Activated CD8-positive, alpha-beta memory T cell treated with anti-CD3 and anti-CD28 coated beads, Interleukin-2, amount 50 U/mL, for 4 hours (primary cell): Measurements from ENCODE around the gene TMEM86A.
"Not testable (repeated sequence)": the region's sequence is repeated elsewhere in the genome, so short reads cannot be mapped to it uniquely, and the experiment has no call there.

Experiments used
- DNase-seq: peaks from one replicate; pipeline ENCODE4 v3.0.0-alpha.2; 2020

TMEM86A gene

DNA sequence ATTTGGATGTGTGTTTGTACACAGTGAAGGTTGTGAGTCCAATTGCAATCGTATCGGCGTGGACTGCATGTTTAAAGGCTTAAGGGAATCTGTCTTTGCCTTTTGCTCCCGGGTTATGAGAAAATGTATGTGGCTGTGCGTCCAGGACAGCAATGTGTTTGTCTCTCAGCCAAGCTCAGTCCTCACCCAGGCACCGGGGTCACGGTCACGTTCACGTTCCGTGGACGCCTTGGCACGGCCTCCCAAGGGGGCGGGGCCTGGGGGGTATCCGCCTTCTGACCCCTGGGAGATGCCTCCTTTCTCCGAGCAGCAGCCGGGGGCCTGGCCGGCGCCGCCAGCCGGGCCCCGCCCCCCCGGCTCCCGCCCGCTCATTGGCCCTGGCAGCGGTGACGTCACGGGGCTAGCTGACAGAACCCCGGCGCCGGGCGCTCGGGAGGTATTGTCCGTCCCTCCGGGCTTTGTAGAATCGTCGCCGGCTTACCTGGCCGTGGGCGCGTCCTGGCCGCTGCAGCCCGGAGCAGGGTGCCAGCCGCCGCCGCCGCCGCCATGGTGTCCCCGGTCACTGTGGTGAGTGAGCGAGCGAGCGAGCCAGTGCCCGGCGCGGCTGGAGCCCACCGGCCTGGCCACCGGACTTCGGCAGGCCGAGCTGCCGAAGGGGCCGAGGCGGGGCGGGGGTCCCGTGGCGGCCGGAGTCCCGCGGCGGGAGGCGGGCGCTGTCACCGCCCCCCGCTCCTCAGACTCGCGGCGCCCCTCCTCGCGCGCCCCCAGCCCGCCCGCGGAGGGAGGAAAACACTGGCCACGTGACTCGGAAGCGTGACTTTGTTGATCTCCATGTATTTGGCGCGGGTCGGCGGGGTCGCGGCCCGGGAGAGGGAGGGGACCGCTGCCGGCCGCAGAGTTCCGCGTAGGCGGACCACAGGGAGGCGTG is at the start of gene TMEM86A:
TMEM86A (plus strand) TSS at position 439 of the 928 bp plus-strand sequence; CDS start at position 547, 108 bp downstream.
- DNase-seq = peak; percentile 93

GRCh38 chr11:18650353-18650752 is 48.2 kb upstream of the TMEM86A start:
- DNase-seq = no peak

DNA sequence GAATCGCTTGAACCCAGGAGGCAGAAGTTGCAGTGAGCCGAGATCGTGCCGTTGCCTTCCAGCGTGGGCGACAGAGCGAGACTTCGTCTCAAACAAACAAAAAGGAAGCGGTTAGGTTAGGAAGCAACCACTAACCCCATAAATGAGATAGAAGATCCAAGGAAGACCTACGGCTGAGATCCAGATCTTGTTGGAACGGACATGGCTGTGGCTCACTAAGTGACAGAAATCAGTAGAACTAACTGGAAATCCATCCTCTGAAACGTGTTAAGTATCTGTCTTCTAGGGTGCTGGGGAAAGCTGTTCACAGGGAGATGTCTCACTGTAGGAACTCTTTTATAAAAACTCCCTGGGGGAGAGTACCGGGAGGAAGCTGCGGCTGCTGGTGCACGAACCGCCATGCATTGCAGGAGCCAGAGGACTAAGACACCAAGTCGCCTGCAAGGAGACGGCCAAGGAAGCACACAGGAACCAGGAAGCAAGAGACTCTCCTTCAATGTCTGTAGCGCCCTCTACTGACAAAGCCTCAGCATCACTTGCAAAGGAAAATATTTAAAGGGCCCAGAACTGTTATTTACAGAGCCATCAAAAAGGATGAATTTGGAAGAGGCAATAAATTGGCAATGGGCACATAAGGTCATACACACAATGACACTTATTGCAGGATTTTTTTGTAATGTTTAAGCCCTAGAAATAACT is 47.6 kb upstream of the TMEM86A start:
- no peak for DNase-seq

- DNase-seq = no peak
Measured at GRCh38 chr11:18657673-18658072, 40.9 kb upstream of the TMEM86A start.

DNA sequence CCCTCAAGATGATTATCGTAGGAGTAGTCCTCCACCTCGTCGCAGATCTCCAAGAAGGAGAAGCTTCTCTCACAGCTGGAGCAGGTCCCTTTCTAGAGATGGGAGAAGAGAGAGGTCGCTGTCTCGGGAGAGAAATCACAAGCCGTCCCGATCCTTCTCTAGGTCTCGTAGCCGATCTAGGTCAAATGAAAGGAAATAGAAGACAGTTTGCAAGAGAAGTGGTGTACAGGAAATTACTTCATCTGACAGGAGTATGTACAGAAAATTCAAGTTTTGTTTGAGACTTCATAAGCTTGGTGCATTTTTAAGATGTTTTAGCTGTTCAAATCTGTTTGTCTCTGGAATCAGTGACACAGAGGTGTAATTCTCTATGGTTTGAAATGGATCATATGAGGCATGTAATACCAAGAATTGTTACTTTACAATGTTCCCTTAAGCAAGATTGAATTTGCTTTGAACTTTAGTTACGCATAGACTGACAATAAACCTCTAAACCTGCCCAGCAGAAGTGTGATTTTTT is 33.2 kb upstream of the TMEM86A start:
- not testable (repeated sequence) for DNase-seq

DNA sequence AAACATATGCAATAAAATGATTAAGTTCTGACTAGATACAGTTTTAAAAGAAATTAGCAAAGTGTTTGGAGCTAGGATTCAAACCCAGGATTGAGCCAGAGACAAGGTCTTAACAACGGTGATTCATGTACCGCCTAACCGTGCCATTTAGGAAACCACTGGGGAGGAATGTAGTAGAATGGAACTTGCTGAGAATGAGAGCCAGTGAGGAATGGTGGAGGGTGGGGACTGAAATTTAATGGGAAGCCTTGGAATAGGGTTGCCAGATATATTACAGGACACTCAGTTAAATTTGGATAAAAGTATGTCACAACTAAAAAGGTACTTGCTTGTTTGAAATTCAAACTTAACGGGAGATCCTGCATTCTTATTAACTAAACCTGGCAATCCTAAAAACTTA is 30.4 kb upstream of the TMEM86A start:
- no peak for DNase-seq

GRCh38 chr11:18669219-18669596 is 29.4 kb upstream of the TMEM86A start:
- DNase-seq = peak; percentile 20

DNA sequence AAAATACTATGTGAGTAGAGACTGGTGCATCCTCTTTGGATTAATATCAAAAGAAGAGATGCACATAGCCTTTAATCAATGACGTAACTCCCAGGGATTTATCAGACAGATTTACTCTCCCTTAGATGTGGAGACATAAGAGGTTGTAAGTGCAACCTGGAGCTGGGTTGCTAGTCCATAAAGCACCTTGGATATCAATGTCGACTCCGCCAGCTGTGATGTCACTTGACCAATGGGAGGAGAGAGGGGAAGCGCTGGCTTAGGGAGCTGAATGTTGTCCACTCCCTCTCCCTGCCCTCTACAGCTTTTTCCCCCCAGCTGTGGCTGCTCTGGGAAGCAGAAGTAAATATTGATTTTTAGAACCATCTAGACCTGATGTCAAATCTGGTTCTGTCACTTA is 28.9 kb upstream of the TMEM86A start:
- DNase-seq = no peak

DNA sequence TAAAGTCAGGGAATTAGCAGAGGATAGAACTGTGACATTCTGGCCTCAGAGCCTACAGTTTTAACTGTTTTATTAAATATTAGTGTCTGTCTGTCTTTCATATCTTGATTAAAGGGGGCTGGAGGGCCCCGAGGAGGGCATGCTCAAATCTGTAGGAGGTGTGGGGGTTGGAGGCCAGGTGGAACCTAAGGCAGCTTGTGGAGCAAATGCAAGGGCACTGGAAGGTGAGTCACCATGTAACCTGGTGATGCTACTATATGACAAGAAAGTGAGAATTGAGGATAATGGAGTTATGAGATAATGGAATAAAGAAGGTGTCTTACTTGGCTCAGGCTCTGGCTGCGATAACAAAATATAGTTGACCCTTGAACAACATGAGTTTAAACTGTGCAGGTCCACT is 27.3 kb upstream of the TMEM86A start:
- DNase-seq = peak; percentile 36

- peak; percentile 34 for DNase-seq
Measured at GRCh38 chr11:18672209-18672608, 26.4 kb upstream of the TMEM86A start.

DNA sequence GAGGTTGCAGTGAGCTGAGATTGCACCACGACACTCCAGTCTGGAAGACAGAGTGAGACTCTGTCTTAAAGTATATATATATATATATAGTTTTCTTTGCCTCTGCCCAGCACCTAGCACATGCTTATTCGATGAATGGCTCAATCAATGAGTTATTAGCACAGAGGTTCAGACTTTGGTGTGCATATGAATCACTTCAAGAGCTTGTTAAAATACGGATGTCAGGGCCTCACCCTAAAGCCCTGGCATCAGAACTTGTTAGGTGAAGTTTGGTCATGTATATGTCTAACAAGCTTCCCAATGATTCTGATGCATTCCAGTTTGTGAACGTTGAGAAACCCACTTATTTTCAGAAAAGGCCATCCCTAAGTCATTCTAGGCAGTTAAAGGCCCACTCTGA is 21.8 kb upstream of the TMEM86A start:
- no peak for DNase-seq

DNA sequence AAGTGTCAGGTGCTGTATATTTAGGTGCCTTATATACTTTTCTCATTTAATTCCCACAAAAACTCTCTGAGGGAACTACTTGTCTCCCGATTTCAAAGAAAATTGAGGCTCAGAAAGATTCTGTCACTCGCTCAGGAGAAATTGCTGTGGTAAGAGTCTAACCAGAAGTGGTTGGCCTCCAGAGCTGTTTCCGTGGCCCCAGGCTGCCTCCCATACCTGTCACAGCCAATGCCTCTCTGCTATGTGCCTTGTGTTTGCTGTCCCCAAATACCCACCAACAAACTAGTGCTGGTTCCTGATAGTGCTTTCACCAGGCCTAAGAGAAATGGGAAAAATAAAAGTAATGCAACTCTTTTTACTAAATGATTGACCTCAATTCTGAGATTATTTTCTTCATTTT is 21.0 kb upstream of the TMEM86A start:
- DNase-seq = no peak

DNA sequence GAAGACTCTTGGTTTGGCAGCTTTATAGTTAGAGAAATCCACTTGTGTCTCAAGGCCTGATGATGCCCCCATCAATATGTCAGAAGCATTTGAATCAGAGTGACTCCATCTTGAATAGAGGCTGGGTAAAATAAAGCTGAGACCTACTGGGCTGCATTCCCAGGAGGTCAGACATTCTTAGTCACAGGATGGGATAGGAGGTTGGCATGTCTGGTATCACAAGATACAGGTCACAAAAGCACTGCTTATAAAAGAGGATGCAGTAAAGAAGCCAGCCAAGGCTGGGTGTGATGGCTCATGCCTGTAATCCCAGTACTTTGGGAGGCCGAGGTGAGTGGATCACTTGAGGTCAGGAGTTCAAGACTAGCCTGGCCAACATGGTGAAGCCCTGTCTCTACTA is 16.6 kb upstream of the TMEM86A start:
- not testable (repeated sequence) for DNase-seq

- no peak for DNase-seq
Measured at GRCh38 chr11:18682466-18682865, 16.1 kb upstream of the TMEM86A start.

DNA sequence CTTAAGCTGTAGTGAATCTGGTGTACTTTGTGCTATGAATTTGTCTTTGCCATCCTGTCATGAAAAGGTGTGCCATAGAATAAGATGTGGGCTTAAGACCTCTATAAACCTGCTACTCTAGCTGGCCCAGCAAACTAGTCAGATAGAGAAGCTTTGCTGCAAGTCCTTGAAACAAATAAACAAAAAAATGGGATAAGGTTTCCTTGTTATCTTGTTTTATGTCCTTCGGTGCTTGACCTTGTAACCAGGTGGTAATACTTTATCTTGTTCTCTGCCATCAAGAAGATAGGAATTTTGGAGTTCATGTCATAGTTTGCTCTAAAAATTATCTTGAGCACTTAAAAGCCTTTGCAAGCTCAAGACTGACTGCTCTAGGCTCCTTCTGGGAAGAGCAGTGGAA is 14.3 kb upstream of the TMEM86A start:
- no peak for DNase-seq

DNA sequence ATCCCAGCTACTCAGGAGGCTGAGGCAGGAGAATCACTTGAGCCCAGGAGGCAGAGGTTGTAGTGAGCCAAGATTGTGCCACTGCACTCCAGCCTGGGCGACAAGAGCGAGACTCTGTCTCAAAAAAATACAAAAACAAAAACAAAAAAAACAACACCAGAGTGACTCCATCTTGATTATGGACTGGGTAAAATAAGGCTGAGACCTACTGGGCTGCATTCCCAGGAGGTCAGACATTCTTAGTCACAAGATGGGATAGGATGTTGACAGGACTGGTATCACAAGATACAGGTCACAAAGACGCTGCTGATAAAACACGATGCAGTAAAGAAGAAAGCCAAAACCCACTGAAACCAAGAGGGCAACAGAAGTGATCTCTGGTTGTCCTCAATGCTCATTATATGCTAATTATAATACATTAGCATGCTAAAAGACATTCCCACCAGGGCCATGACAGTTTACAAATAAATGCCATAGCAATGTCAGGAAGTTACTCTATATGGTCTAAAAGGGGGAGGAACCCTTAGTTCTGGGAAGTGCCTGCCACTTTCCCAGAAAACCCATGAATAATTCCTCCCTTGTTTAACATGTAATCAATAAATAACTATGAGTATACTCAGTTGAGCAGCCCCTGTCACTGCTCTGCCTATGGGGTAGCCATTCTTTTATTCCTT is 7.0 kb upstream of the TMEM86A start:
- not testable (repeated sequence) for DNase-seq

- no peak for DNase-seq
Measured at GRCh38 chr11:18692941-18693760, 5.4 kb upstream of the TMEM86A start.

- DNase-seq = no peak
Measured at GRCh38 chr11:18696638-18697225, 1.8 kb upstream of the TMEM86A start.

DNA sequence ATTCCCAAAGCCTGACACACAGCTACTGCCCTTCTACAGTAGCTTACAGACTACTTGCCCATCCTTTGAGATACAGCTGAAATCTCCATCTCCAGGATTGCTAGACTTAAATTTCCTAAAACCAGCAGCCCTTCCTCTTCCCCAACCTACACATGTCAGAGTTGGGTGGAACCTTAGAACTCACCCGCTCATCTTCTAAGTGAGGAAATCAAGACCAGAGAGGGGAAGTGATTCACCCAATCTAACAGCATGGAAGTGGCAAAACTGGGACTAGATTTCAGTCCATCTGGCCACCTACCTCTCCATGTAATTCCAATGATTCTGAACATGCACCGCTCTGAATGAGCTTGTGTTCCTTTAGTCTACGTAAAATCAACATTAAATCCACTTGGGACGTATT is 1.0 kb upstream of the TMEM86A start:
- DNase-seq = no peak

- DNase-seq = no peak
Measured at GRCh38 chr11:18699269-18699596, 654 bp downstream of the TMEM86A start.

GRCh38 chr11:18699848-18700261 is 1.3 kb downstream of the TMEM86A start:
- DNase-seq = no peak

DNA sequence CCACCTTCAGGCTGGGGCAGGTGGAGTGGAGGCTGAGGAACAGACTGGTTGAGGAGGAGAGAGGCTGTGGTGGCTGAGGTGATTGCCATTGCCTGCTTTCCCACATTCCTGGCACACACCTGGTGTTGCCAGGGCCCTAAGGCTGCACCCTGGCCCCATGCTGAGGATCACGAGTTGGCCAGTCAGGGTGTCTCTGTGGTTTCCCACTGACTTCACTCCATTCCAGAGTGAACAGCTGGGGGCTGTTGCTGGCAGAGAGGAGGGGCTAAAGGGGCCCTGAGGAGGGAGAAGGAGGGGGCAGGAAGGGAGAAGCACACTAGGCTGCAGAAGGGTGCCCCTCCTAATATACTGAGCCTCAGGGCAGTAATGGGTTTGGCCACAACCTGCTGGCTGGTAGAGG is 1.8 kb downstream of the TMEM86A start:
- no peak for DNase-seq
